Sigmoid colon (tissue), 4 donors: ENCODE data around the gene MEGF8.

Source experiments
- EP300 ChIP-seq, 4 donors: sonication (generic); formaldehyde crosslinking; IDR thresholded peaks; one replicate each; pipeline ENCODE4 v1.6.1; 2017; ENCODE audit warnings: antibody characterized with exemption in 4 of 4
- POLR2A ChIP-seq, 2 donors: fragments of 450-650 bp; IDR thresholded peaks; one replicate each; pipeline ENCODE4 v1.6.1; 2016; ENCODE audit warnings: antibody characterized with exemption in 2 of 2, mild to moderate bottlenecking in 2 of 2, moderate library complexity in 2 of 2
- POLR2AphosphoS5 ChIP-seq, 4 donors: sonication (generic); formaldehyde crosslinking; IDR thresholded peaks; one replicate each; pipeline ENCODE4 v1.6.1; 2017; ENCODE audit warnings: antibody characterized with exemption in 4 of 4
- TF ChIP-seq, protein P1 (sequence below), 4 experiments: fragments of 450-650 bp in 3 of 4; fragments of 200-600 bp in 1 of 4; IDR thresholded peaks; one replicate each; pipeline ENCODE4 v1.5.1; 2016 to 2019; ENCODE audit warnings: antibody characterized with exemption in 4 of 4, mild to moderate bottlenecking in 3 of 4, moderate library complexity in 2 of 4

DNA sequence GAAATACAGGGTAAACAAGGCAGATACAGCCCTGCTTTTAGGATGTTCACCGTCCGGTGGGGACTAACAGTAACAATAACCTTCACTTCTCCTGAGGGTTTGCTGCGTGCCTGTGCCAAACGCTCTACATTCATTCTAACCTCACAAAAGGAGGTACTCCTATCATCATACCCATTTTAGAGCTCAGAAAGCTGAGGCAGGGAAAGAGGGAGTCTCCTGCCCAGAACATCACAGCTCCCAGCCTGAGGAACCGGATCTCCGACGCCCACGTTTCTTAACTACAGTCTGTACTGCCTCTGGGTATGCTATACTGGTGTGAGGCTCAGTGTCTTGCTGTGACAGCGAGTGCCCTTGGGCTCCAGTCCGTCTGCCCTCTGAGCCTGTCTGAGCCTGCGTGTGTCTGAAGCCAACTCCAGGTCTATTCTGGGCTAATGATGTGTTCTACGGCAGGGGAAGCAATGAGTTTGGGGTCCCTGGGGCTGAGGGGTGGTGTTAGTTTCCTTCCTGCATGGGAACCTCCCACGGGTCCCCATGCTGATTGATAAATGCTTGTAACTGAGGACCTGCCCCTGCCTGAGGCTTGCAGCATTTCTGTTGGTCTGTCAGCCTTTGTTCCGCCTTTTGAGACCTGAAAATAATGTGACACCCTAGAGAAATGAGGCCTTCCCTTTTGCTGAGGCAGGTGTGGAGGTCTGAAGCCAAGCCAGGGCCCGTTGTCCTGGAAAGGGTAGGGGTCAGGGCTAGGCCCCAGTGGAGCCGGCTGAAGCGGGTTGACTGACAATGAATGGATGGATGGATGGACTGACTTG lies 96.9 kb downstream of the MEGF8 start:
- TF ChIP-seq EP300 (IDR thresholded peaks at IDR 0.05) (no peak), POLR2A (IDR thresholded peaks at IDR 0.05) (no peak), POLR2AphosphoS5 (IDR thresholded peaks at IDR 0.05) (no peak)
- TF ChIP-seq, protein P1, sequence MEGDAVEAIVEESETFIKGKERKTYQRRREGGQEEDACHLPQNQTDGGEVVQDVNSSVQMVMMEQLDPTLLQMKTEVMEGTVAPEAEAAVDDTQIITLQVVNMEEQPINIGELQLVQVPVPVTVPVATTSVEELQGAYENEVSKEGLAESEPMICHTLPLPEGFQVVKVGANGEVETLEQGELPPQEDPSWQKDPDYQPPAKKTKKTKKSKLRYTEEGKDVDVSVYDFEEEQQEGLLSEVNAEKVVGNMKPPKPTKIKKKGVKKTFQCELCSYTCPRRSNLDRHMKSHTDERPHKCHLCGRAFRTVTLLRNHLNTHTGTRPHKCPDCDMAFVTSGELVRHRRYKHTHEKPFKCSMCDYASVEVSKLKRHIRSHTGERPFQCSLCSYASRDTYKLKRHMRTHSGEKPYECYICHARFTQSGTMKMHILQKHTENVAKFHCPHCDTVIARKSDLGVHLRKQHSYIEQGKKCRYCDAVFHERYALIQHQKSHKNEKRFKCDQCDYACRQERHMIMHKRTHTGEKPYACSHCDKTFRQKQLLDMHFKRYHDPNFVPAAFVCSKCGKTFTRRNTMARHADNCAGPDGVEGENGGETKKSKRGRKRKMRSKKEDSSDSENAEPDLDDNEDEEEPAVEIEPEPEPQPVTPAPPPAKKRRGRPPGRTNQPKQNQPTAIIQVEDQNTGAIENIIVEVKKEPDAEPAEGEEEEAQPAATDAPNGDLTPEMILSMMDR (IDR thresholded peaks at IDR 0.05) = no peak
